Fibroblast of pulmonary artery (primary cell): ENCODE results near the gene RBM33.

ENCODE experiments used
- DNase-seq: peaks from one replicate; pipeline ENCODE4 v3.0.0-alpha.2; 2010; ENCODE audit warnings: low read depth
- H3K4me3 ChIP-seq: replicated peaks from 2 replicates; pipeline ENCODE4 v1.5.1; 2011; ENCODE audit warnings: low read depth, mild to moderate bottlenecking, control low read depth, low read length, moderate library complexity
- CTCF ChIP-seq: IDR thresholded peaks from 2 replicates; pipeline ENCODE4 v1.5.1; 2011; ENCODE audit warnings: mild to moderate bottlenecking, control low read depth, low read length, inconsistent platforms; ENCODE audit errors: missing control alignments

RBM33 gene

GRCh38 chr7:155692317-155692716 is 47.9 kb downstream of the RBM33 start:
- TF ChIP-seq CTCF, result no peak
- H3K4me3 ChIP-seq, result no peak overlapping the region
- DNase-seq, result no peak

- no peak overlapping the region for H3K4me3 ChIP-seq
- DNase-seq, result no peak
- TF ChIP-seq CTCF, result no peak
These were observed 49.4 kb downstream of the RBM33 start for GRCh38 chr7:155693826-155694225.

- TF ChIP-seq CTCF, result no peak
- DNase-seq, result peak; percentile 31
- no peak overlapping the region for H3K4me3 ChIP-seq
These were observed 50.4 kb downstream of the RBM33 start for GRCh38 chr7:155694851-155695250.

GRCh38 chr7:155696747-155697146 is 52.3 kb downstream of the RBM33 start:
- no peak for TF ChIP-seq CTCF
- DNase-seq, result no peak
- no peak overlapping the region for H3K4me3 ChIP-seq

- TF ChIP-seq CTCF, result no peak
- DNase-seq, result no peak
- H3K4me3 ChIP-seq, result no peak overlapping the region
These were observed 54.2 kb downstream of the RBM33 start for GRCh38 chr7:155698633-155699032.

- DNase-seq, result no peak
- no peak overlapping the region for H3K4me3 ChIP-seq
- TF ChIP-seq CTCF, result no peak
These were observed 54.7 kb downstream of the RBM33 start for GRCh38 chr7:155699180-155699579.

GRCh38 chr7:155700847-155701246 is 56.4 kb downstream of the RBM33 start:
- no peak overlapping the region for H3K4me3 ChIP-seq
- TF ChIP-seq CTCF, result no peak
- no peak for DNase-seq
